Measurements from ENCODE around the gene TRERF1. TPM values are rescaled to one million over a fixed set of nuclear protein-coding genes. Genes with fewer than 3 reads are reported as not detected.

TRERF1 gene
- polyA plus RNA-seq, 1 experiment = 3.5 TPM

GRCh38 chr6:42232035-42232434 is 219.7 kb downstream of the TRERF1 start:
- Histone ChIP-seq H3K27me3 (ENCODE audit: control insufficient read depth, insufficient read depth, low read length) (no peaks in the 10 kb centered on the region), H3K4me3 (ENCODE audit: low read depth, low read length) (no peak overlapping the region), H3K36me3 (ENCODE audit: control insufficient read depth, insufficient read depth, low read length) (peaks cover 3% of the 10 kb centered on the region)
- no peak for TF ChIP-seq CTCF (IDR thresholded peaks at IDR 0.05; ENCODE audit: insufficient read depth, low read depth, low read length)
- ChIA-PET POLR2A (no interaction called here), CTCF (interaction anchor here (0.9 kb wide), 1 partner anchor 301 kb away, joined by 4 read pairs; no protein-coding TSS in a partner anchor)
- DNase-seq (ENCODE audit: low read depth) = no peak

GRCh38 chr6:42230345-42231321 is 221.1 kb downstream of the TRERF1 start:
- no peaks in the 10 kb centered on the region for H3K27me3 ChIP-seq (ENCODE audit: control insufficient read depth, insufficient read depth, low read length)
- ChIA-PET POLR2A (no interaction called here), CTCF (interaction anchor here (0.5 to 0.9 kb wide), 3 partner anchors 74 to 256 kb away, joined by 3 to 4 read pairs (median 3); no protein-coding TSS in a partner anchor)
- no peak for DNase-seq (ENCODE audit: low read depth)
- peak; percentile 31; the same call in 1 of the 2 replicates for TF ChIP-seq CTCF (IDR thresholded peaks at IDR 0.05; ENCODE audit: insufficient read depth, low read depth, low read length)
- peaks cover 1% of the 10 kb centered on the region for H3K36me3 ChIP-seq (ENCODE audit: control insufficient read depth, insufficient read depth, low read length)
- H3K4me3 ChIP-seq (ENCODE audit: low read depth, low read length) = no peak overlapping the region

- TF ChIP-seq CTCF (IDR thresholded peaks at IDR 0.05; ENCODE audit: insufficient read depth, low read depth, low read length) = no peak
- ChIA-PET POLR2A (no interaction called here), CTCF (interaction anchor here (1.4 kb wide), 1 partner anchor 13 kb away, joined by 5 read pairs; no protein-coding TSS in a partner anchor)
- no peak for DNase-seq (ENCODE audit: low read depth)
- Histone ChIP-seq H3K27me3 (ENCODE audit: control insufficient read depth, insufficient read depth, low read length) (no peaks in the 10 kb centered on the region), H3K4me3 (ENCODE audit: low read depth, low read length) (no peak overlapping the region), H3K36me3 (ENCODE audit: control insufficient read depth, insufficient read depth, low read length) (peaks cover 1% of the 10 kb centered on the region)
These were observed 222.1 kb downstream of the TRERF1 start for GRCh38 chr6:42229506-42230119.

GRCh38 chr6:42228305-42228704 is 223.4 kb downstream of the TRERF1 start:
- no peak overlapping the region for H3K4me3 ChIP-seq (ENCODE audit: low read depth, low read length)
- no peak for TF ChIP-seq CTCF (IDR thresholded peaks at IDR 0.05; ENCODE audit: insufficient read depth, low read depth, low read length)
- POLR2A ChIA-PET = no interaction called here
- DNase-seq (ENCODE audit: low read depth) = no peak
- H3K36me3 ChIP-seq (ENCODE audit: control insufficient read depth, insufficient read depth, low read length) = peaks cover 1% of the 10 kb centered on the region
- H3K27me3 ChIP-seq (ENCODE audit: control insufficient read depth, insufficient read depth, low read length) = no peaks in the 10 kb centered on the region
- CTCF ChIA-PET = interaction anchor here (2.3 kb wide), 1 partner anchor 319 kb away, joined by 8 read pairs; no protein-coding TSS in a partner anchor
